Endodermal cell (in vitro differentiated cells): ENCODE data around the gene PROSER2. TPM values are rescaled to one million over a fixed set of nuclear protein-coding genes. Genes with fewer than 3 reads are reported as not detected.
A peak's percentile ranks its signal among the peaks of the same experiment; 100 is the strongest.

Source experiments
- DNase-seq: peaks from one replicate; pipeline ENCODE4 v3.0.0-alpha.2; 2017
- H3K27ac ChIP-seq: 2 replicates; pipeline ENCODE4 v1.5.1; 2013; ENCODE audit warnings: mild to moderate bottlenecking, low read depth, low read length, moderate library complexity
- H3K27me3 ChIP-seq: 2 replicates; pipeline ENCODE4 v1.6.1; 2013; ENCODE audit warnings: mild to moderate bottlenecking, low read length, moderate library complexity; ENCODE audit not compliant: insufficient read depth, control insufficient read depth, poor library complexity, severe bottlenecking
- H3K36me3 ChIP-seq: 2 replicates; pipeline ENCODE4 v1.7.0; 2013; ENCODE audit warnings: mild to moderate bottlenecking, low read length, moderate library complexity; ENCODE audit not compliant: control insufficient read depth, insufficient read depth
- H3K4me1 ChIP-seq: one replicate; pipeline ENCODE4 v1.7.0; 2013; ENCODE audit warnings: low read length; ENCODE audit not compliant: control insufficient read depth, insufficient read depth
- H3K4me3 ChIP-seq: 2 replicates; pipeline ENCODE4 v1.5.1; 2013; ENCODE audit warnings: mild to moderate bottlenecking, low read length, moderate library complexity
- H3K9ac ChIP-seq: 2 replicates; pipeline ENCODE4 v1.6.1; 2013; ENCODE audit warnings: mild to moderate bottlenecking, low read length, moderate library complexity; ENCODE audit not compliant: poor library complexity, severe bottlenecking; ENCODE audit errors: extremely low read depth
- H3K9me3 ChIP-seq: 2 replicates; pipeline ENCODE4 v1.6.1; 2013; ENCODE audit warnings: mild to moderate bottlenecking, low read length, moderate library complexity; ENCODE audit not compliant: control insufficient read depth
- H3K27ac Mint-ChIP-seq: 2 replicates; pipeline ENCODE4 v1.8.0; 2020; ENCODE audit warnings: mixed read lengths
- H3K27me3 Mint-ChIP-seq: 2 replicates; pipeline ENCODE4 v1.8.0; 2021; ENCODE audit warnings: mild to moderate bottlenecking, mixed read lengths; ENCODE audit not compliant: insufficient read depth
- H3K36me3 Mint-ChIP-seq: 2 replicates; pipeline ENCODE4 v1.8.0; 2020; ENCODE audit warnings: low read depth, mixed read lengths
- H3K4me1 Mint-ChIP-seq: 2 replicates; pipeline ENCODE4 v1.8.0; 2020; ENCODE audit warnings: mixed read lengths
- H3K4me3 Mint-ChIP-seq: 2 replicates; pipeline ENCODE4 v1.8.0; 2020; ENCODE audit warnings: mild to moderate bottlenecking, moderate library complexity, mixed read lengths
- H3K9me3 Mint-ChIP-seq: 2 replicates; pipeline ENCODE4 v1.8.0; 2020; ENCODE audit warnings: mild to moderate bottlenecking, mixed read lengths
- CTCF ChIP-seq: fragments of 200-600 bp; sonication (generic); conservative IDR thresholded peaks from 2 replicates; pipeline ENCODE4 v1.5.0; 2021; ENCODE audit warnings: antibody characterized with exemption, mild to moderate bottlenecking
- WGBS, 2 experiments: methylation state at CpG; one replicate each; pipeline versions ENCODE4 v1.1.5 to v1.1.7; 2013; ENCODE audit warnings: missing lambda C conversion rate in 2 of 2, mixed read lengths in 1 of 2; ENCODE audit not compliant: insufficient coverage in 1 of 2, insufficient read length in 1 of 2; 5-methylcytosine and 5-hydroxymethylcytosine counted together
- total RNA-seq, 2 donors: library from RNA; stranded (reverse); fragmentation: NEBNext Ultra II Directional in 1 of 2; extraction: Animal tissue kit (Norgen Biotek cat#: 25700) in 1 of 2; gene quantifications; 2 replicates in 1 of 2; 3 replicates in 1 of 2; pipeline ENCODE4 v1.2.1, GENCODE V29; 2021

The PROSER2 gene
- total RNA-seq, 2 donors from 2014 or later: 13.2 to 18.9 TPM

GRCh38 chr10:11789306-11789705 lies 33.9 kb upstream of the PROSER2 start:
- TF ChIP-seq CTCF: no peak
- H3K27me3 Mint-ChIP-seq: no peaks in the 10 kb centered on the region
- H3K4me1 ChIP-seq: no peaks in the 10 kb centered on the region
- H3K4me3 Mint-ChIP-seq: no peak overlapping the region
- WGBS, 2 experiments: 93 to 94% methylated on average over 2 of the region's 2 CpGs
- H3K4me3 ChIP-seq: no peak overlapping the region
- peaks cover 7% of the 10 kb centered on the region for H3K9me3 ChIP-seq
- peaks cover 17% of the 10 kb centered on the region for H3K9me3 Mint-ChIP-seq
- H3K27ac Mint-ChIP-seq: no peak overlapping the region
- no peak for DNase-seq
- H3K27me3 ChIP-seq: no peaks in the 10 kb centered on the region
- no peaks in the 10 kb centered on the region for H3K4me1 Mint-ChIP-seq
- no peak overlapping the region for H3K27ac ChIP-seq
- peaks cover 6% of the 10 kb centered on the region for H3K36me3 Mint-ChIP-seq
- no peak overlapping the region for H3K9ac ChIP-seq
- no peaks in the 10 kb centered on the region for H3K36me3 ChIP-seq

- Histone ChIP-seq H3K36me3 (no peaks in the 10 kb centered on the region), H3K9ac (no peak overlapping the region), H3K4me1 (no peaks in the 10 kb centered on the region), H3K27me3 (no peaks in the 10 kb centered on the region), H3K27ac (no peak overlapping the region), H3K9me3 (peaks cover 7% of the 10 kb centered on the region), H3K4me3 (no peak overlapping the region)
- H3K27ac Mint-ChIP-seq: no peak overlapping the region
- WGBS, 2 experiments: 88% methylated on average over 8 of the region's 8 CpGs
- peaks cover 6% of the 10 kb centered on the region for H3K36me3 Mint-ChIP-seq
- no peak overlapping the region for H3K4me3 Mint-ChIP-seq
- TF ChIP-seq CTCF: no peak
- peaks cover 23% of the 10 kb centered on the region for H3K9me3 Mint-ChIP-seq
- H3K4me1 Mint-ChIP-seq: no peaks in the 10 kb centered on the region
- no peaks in the 10 kb centered on the region for H3K27me3 Mint-ChIP-seq
- DNase-seq: no peak
Measured at GRCh38 chr10:11789956-11790355, 33.2 kb upstream of the PROSER2 start.

- 79 to 85% methylated on average over 8 to 12 of the region's 12 CpGs for WGBS, 2 experiments
- no peaks in the 10 kb centered on the region for H3K4me1 ChIP-seq
- H3K9ac ChIP-seq: peak overlapping the region; percentile 6
- H3K9me3 ChIP-seq: peaks cover 20% of the 10 kb centered on the region
- H3K27ac ChIP-seq: peak overlapping the region; percentile 51
- Mint-ChIP-seq H3K4me3 (no peak overlapping the region), H3K9me3 (peaks cover 53% of the 10 kb centered on the region), H3K36me3 (peaks cover 6% of the 10 kb centered on the region), H3K4me1 (peaks cover 3% of the 10 kb centered on the region), H3K27ac (peak overlapping the region; percentile 91), H3K27me3 (no peaks in the 10 kb centered on the region)
- no peaks in the 10 kb centered on the region for H3K27me3 ChIP-seq
- DNase-seq: peak; percentile 83
- no peaks in the 10 kb centered on the region for H3K36me3 ChIP-seq
- TF ChIP-seq CTCF: no peak
- peak overlapping the region; percentile 40 for H3K4me3 ChIP-seq
Measured at GRCh38 chr10:11793762-11794479, 29.2 kb upstream of the PROSER2 start.
